ENCODE measurements around the gene SDC3.

- TF ChIP-seq CTCF (IDR thresholded peaks at IDR 0.05) (no peak), POLR2A (IDR thresholded peaks at IDR 0.05) (no peak), POLR2AphosphoS5 (IDR thresholded peaks at IDR 0.05) (no peak), EP300 (IDR thresholded peaks at IDR 0.05) (no peak)
Measured at GRCh38 chr1:30953685-30954084, 45.1 kb upstream of the SDC3 start.
